HepG2 (cell line): ENCODE data around the gene ATG16L2. TPM values are rescaled to one million over a fixed set of nuclear protein-coding genes. Genes with fewer than 3 reads are reported as not detected.
A peak's percentile ranks its signal among the peaks of the same experiment; 100 is the strongest.

ENCODE experiments used
- AHDC1 ChIP-seq: sonication (generic); formaldehyde crosslinking; IDR thresholded peaks from 2 replicates; pipeline ENCODE4 v1.5.1; 2020; ENCODE audit warnings: mild to moderate bottlenecking, missing genetic modification reagents, borderline replicate concordance
- EP300 ChIP-seq, 3 experiments: sonication (generic) in 1 of 3; formaldehyde crosslinking in 1 of 3; IDR thresholded peaks; 2 replicates each; pipeline versions ENCODE4 v1.5.1 to v1.6.1; 2011 to 2020; ENCODE audit warnings: low read depth in 2 of 3, low read length in 2 of 3, borderline replicate concordance in 1 of 3, improper control_type of control experiment in 1 of 3, mild to moderate bottlenecking in 1 of 3, missing genetic modification reagents in 1 of 3, moderate library complexity in 1 of 3
- ERF ChIP-seq: IDR thresholded peaks from 2 replicates; pipeline ENCODE4 v1.6.1; 2018; ENCODE audit warnings: missing biosample characterization, missing genetic modification reagents
- MED8 ChIP-seq: sonication (generic); formaldehyde crosslinking; IDR thresholded peaks from 2 replicates; pipeline ENCODE4 v1.8.1; 2023; ENCODE audit warnings: mild to moderate bottlenecking, missing genetic modification reagents; ENCODE audit not compliant: insufficient replicate concordance
- MEF2D ChIP-seq: sonication (generic); formaldehyde crosslinking; IDR thresholded peaks from 2 replicates; pipeline ENCODE4 v1.5.1; 2020; ENCODE audit warnings: mild to moderate bottlenecking, missing genetic modification reagents
- PATZ1 ChIP-seq: sonication (generic); formaldehyde crosslinking; IDR thresholded peaks from 2 replicates; pipeline ENCODE4 v1.4.0; 2020; ENCODE audit warnings: missing genetic modification reagents
- TARDBP ChIP-seq: sonication (generic); formaldehyde crosslinking; IDR thresholded peaks from 2 replicates; pipeline ENCODE4 v1.8.0; 2022; ENCODE audit warnings: mild to moderate bottlenecking, missing genetic modification reagents
- TP53 ChIP-seq: sonication (generic); formaldehyde crosslinking; conservative IDR thresholded peaks from 2 replicates; pipeline ENCODE4 v1.4.0; 2020; ENCODE audit warnings: missing genetic modification reagents
- ZNF280D ChIP-seq: sonication (generic); formaldehyde crosslinking; IDR thresholded peaks from 2 replicates; pipeline ENCODE4 v1.5.1; 2020; ENCODE audit warnings: mild to moderate bottlenecking, missing genetic modification reagents
- ZNF441 ChIP-seq: sonication (generic); formaldehyde crosslinking; IDR thresholded peaks from 2 replicates; pipeline ENCODE4 v1.7.0; 2021; ENCODE audit warnings: missing genetic modification reagents, borderline replicate concordance
- ZNF503 ChIP-seq: sonication (generic); formaldehyde crosslinking; IDR thresholded peaks from 2 replicates; pipeline ENCODE4 v1.4.0; 2020; ENCODE audit warnings: missing genetic modification reagents
- ZNF792 ChIP-seq: IDR thresholded peaks from 2 replicates; pipeline ENCODE4 v1.6.1; 2016
- ZSCAN9 ChIP-seq: IDR thresholded peaks from 2 replicates; pipeline ENCODE4 v1.6.1; 2016; ENCODE audit warnings: borderline replicate concordance
- polyA plus RNA-seq, 8 experiments: library from polyadenylated mRNA; depleted of rRNA in 3 of 8; stranded (reverse) in 7 of 8; unstranded in 1 of 8; fragments of >200 nt; fragmentation: Illumina TruSeq in 4 of 8; extraction: Trizol in 4 of 8; gene quantifications; 2 replicates each; pipeline versions ENCODE4 v1.2.1 to v1.2.3, GENCODE V29; 2011 to 2016; ENCODE audit warnings: low read depth in 4 of 8, missing spikeins in 1 of 8, mixed read lengths in 1 of 8; ENCODE audit not compliant: insufficient read depth in 1 of 8
- total RNA-seq, 5 experiments: library from RNA; depleted of rRNA; stranded (reverse); fragments of >200 nt; fragmentation: Illumina TruSeq; extraction: Trizol; gene quantifications; 2 replicates each; pipeline ENCODE4 v1.2.3, GENCODE V29; 2016; ENCODE audit warnings: low read depth in 1 of 5

The ATG16L2 gene
- total and polyA plus RNA-seq, 2 of the 13 experiments (the other 11 are each of a cell fraction or from before 2014, with no cell fraction given), result 6.2 to 14.8 TPM

- TF ChIP-seq ZNF441 (CRISPR knock-in tag), result 0 out of 2 replicates have a peak, but pooled peaks have one; percentile 20
- TF ChIP-seq ZNF792, result 0 out of 2 replicates have a peak, but pooled peaks have one; percentile 42
- 0 out of 2 replicates have a peak, but pooled peaks have one; percentile 28 for TF ChIP-seq AHDC1 (CRISPR knock-in tag)
- TF ChIP-seq MED8 (CRISPR knock-in tag), result peak; percentile 16
- no peak for TF ChIP-seq ZNF280D (CRISPR knock-in tag)
- 0 out of 2 replicates have a peak, but pooled peaks have one; percentile 17 for TF ChIP-seq ZNF503 (CRISPR knock-in tag)
- peak; percentile 92 for TF ChIP-seq PATZ1
- 0 out of 2 replicates have a peak, but pooled peaks have one; percentile 42 for TF ChIP-seq MEF2D (CRISPR knock-in tag)
- no peak for TF ChIP-seq TP53 (CRISPR knock-in tag)
- TF ChIP-seq EP300 (IDR thresholded peaks at IDR 0.05; ENCODE audit: low read depth in 2 of 2, low read length in 2 of 2), result peak in 1 of 2 experiments; percentile 10; a peak in 1 of 4 replicates
- no peak; the same call in 1 of the 2 replicates for TF ChIP-seq EP300 (CRISPR knock-in tag; IDR thresholded peaks at IDR 0.05; ENCODE audit: borderline replicate concordance)
- peak; percentile 57; the same call in 1 of the 2 replicates for TF ChIP-seq ZSCAN9 (CRISPR knock-in tag)
- TF ChIP-seq TARDBP (CRISPR knock-in tag), result peak; percentile 87
- peak; percentile 56; the same call in 1 of the 2 replicates for TF ChIP-seq ERF (CRISPR knock-in tag)
Measured at GRCh38 chr11:72778535-72779494, 35.4 kb upstream of the ATG16L2 start (continued).
